BJ (cell line): ENCODE results near the gene MRPL12. TPM values are rescaled to one million over a fixed set of nuclear protein-coding genes. Genes with fewer than 3 reads are reported as not detected.

ENCODE experiments used
- CTCF ChIA-PET: fragments of 350-600 bp; formaldehyde crosslinking; extraction: SDS; loops from one replicate; lab custom pipeline; 2021; ENCODE audit warnings: antibody characterized with exemption, inconsistent platforms; lab: Yijun Ruan, JAX
- POLR2A ChIA-PET: fragments of 300-600 bp; sonication (Branson Sonifier 250); formaldehyde crosslinking; extraction: SDS; loops from one replicate; lab custom pipeline; 2021; ENCODE audit warnings: antibody characterized with exemption; lab: Charles Lee
- DNase-seq: peaks from one replicate; pipeline ENCODE4 v3.0.0-alpha.2; 2011; ENCODE audit warnings: low read depth
- H3K27me3 ChIP-seq: 2 replicates; pipeline ENCODE4 v1.6.0; 2011; ENCODE audit warnings: low read length; ENCODE audit not compliant: control insufficient read depth, insufficient read depth
- H3K36me3 ChIP-seq: 2 replicates; pipeline ENCODE4 v1.5.1; 2011; ENCODE audit warnings: low read length; ENCODE audit not compliant: control insufficient read depth, insufficient read depth
- H3K4me3 ChIP-seq: 2 replicates; pipeline ENCODE4 v1.5.1; 2011; ENCODE audit warnings: low read depth, mild to moderate bottlenecking, control low read depth, low read length
- polyA plus RNA-seq: library from polyadenylated mRNA; depleted of rRNA; stranded (reverse); fragments of >200 nt; gene quantifications from 2 replicates; pipeline ENCODE4 v1.2.3, GENCODE V29; 2011
- TF ChIP-seq, protein P1 (sequence below): IDR thresholded peaks from 2 replicates; pipeline ENCODE4 v1.5.1; 2011; ENCODE audit warnings: low read depth, mild to moderate bottlenecking, control low read depth, inconsistent platforms, low read length, moderate library complexity; ENCODE audit not compliant: insufficient read depth

The MRPL12 gene
- polyA plus RNA-seq, 1 experiment = 63.0 TPM

DNA sequence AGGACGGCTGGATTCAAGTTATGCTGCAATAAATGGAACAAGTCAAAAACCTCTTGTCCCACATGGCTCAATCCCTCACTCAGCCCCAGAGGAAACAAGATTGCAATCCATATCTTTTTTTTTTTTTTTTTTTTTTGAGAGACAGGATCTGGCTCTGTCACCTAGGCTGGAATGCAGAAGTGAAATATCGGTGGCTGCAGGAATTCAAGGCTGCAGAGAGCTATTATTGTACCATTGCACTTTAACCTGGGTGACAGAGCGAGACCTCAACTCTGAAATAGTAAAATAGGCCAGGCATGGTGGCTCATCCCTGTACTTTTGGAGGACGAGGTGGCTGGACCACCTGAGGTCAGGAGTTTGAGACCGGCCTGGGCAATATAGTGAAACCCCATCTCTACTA lies 44.1 kb upstream of the MRPL12 start:
- CTCF ChIA-PET = interaction anchor here (1.0 to 1.8 kb wide), 3 partner anchors 16 to 27 kb away, joined by 3 read pairs; no protein-coding TSS in a partner anchor
- TF ChIP-seq, protein P1, sequence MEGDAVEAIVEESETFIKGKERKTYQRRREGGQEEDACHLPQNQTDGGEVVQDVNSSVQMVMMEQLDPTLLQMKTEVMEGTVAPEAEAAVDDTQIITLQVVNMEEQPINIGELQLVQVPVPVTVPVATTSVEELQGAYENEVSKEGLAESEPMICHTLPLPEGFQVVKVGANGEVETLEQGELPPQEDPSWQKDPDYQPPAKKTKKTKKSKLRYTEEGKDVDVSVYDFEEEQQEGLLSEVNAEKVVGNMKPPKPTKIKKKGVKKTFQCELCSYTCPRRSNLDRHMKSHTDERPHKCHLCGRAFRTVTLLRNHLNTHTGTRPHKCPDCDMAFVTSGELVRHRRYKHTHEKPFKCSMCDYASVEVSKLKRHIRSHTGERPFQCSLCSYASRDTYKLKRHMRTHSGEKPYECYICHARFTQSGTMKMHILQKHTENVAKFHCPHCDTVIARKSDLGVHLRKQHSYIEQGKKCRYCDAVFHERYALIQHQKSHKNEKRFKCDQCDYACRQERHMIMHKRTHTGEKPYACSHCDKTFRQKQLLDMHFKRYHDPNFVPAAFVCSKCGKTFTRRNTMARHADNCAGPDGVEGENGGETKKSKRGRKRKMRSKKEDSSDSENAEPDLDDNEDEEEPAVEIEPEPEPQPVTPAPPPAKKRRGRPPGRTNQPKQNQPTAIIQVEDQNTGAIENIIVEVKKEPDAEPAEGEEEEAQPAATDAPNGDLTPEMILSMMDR = no peak
- POLR2A ChIA-PET = no interaction called here
- H3K4me3 ChIP-seq = no peak overlapping the region
- no peaks in the 10 kb centered on the region for H3K36me3 ChIP-seq
- DNase-seq = no peak
- H3K27me3 ChIP-seq = no peaks in the 10 kb centered on the region

DNA sequence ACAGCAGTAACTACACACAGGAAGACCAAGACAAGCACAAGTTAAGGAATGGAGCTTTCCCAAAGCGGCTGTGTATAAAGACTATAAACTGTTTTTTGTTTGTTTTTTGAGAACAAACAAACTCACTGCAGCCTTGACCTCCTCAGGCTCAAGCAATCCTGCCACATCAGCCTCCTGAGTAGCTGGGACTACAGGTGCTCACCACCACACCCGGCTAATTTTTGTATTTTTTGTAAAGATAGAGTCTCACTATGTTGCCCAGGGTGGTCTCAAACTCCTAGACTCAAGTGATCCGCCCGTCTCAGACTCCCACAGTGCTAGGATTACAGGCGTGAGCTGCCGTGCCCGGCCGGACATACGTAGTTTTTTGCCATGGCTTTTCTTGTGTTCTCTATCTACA lies 42.7 kb upstream of the MRPL12 start:
- CTCF ChIA-PET = interaction anchor here (1.8 kb wide), 1 partner anchor 22 kb away, joined by 3 read pairs; no protein-coding TSS in a partner anchor
- POLR2A ChIA-PET = no interaction called here
- no peak for DNase-seq
- peaks cover 3% of the 10 kb centered on the region for H3K36me3 ChIP-seq
- H3K27me3 ChIP-seq = no peaks in the 10 kb centered on the region
- TF ChIP-seq, protein P1 = no peak
- H3K4me3 ChIP-seq = no peak overlapping the region

DNA sequence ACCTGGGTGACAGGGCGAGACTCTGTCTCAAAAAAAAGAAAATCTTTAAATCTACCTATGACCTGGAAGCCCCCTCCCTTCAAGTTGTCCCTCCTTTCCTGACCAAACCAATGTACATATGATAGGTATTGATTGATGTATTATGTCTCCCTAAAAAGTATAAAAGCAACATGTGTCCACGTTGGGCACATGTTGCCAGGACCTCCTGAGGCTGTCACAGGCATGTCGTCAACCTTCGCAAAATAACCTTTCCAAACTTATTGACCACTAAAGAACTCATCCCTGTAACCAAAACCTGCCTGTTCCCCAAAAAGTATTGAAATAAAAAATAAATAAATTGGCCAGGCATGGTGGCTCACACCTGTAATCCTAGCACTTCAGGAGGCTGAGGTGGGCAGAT lies 41.2 kb upstream of the MRPL12 start:
- Histone ChIP-seq H3K27me3 (no peaks in the 10 kb centered on the region), H3K36me3 (peaks cover 3% of the 10 kb centered on the region), H3K4me3 (no peak overlapping the region)
- ChIA-PET CTCF (no interaction called here), POLR2A (no interaction called here)
- TF ChIP-seq, protein P1 = no peak
- no peak for DNase-seq

DNA sequence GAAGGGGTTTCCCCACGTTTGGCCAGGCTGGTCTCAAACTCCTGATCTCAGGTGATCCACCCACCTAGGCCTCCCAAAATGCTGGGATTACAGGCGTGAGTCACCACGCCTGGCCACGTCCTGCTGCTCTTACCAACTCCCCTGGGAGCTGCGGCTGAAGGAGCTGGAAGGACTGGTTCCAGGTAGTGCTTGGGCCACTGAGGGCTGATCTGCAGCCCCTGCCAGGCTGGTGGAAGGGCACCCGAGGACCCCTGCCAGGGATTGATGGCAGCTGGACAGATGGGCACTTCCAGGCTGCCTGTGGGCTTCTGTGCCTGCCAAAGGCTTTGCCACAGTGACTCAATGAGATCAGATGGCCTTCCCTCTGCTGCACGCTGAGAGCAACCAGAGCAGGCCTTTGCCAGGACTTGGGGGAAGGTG lies 39.1 kb upstream of the MRPL12 start:
- CTCF ChIA-PET = no interaction called here
- TF ChIP-seq, protein P1 = no peak
- Histone ChIP-seq H3K27me3 (no peaks in the 10 kb centered on the region), H3K36me3 (peaks cover 3% of the 10 kb centered on the region), H3K4me3 (no peak overlapping the region)
- POLR2A ChIA-PET = no interaction called here
- no peak for DNase-seq

DNA sequence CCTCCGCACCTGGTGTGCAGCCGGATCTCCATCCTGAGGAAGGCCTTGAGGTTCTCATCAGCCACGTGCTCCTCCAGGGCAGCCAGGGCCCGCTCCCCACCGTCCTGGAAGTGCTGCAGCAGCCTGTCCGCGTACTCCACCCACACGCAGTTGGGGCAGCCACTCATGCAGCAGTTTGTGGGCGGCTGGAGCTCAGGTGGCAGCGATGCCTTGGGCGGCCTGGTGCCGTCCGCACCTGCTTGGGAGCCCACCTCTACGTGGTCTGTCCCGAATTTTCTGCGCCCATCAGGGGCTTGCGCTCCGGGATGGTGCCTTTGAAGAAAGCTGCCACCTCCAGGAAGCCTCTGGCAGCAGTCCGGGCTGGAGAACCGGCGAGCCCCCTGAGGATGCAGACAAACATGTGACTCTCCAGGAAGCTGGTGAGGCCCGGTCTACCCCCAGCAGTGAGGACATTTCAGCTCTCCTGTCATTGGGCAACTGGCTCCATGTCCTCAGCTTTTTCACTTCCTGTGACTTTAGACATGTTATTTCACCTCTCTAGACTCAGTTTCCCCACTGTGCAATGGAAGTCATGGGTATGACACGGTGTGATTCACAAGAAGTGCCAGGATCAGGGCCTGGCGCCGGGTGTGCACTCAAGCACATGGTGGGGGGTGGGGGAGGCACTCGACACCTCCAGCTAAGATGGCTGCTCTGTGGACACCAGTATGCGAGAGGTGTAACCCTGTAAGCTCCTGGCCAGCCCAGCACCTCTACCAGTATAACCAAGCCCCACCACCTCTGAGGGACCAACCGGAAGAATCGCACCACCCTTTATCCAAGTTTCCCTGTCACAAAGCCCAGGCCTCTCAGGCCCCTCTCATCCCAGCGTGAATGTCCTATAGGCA lies 37.7 kb upstream of the MRPL12 start:
- CTCF ChIA-PET = no interaction called here
- no peak for DNase-seq

More for the DNA sequence above, 37.7 kb upstream of the MRPL12 start:
- TF ChIP-seq, protein P1 = no peak
- Histone ChIP-seq H3K36me3 (peaks cover 4% of the 10 kb centered on the region), H3K4me3 (peak overlapping the region; percentile 87), H3K27me3 (no peaks in the 10 kb centered on the region)
- POLR2A ChIA-PET = no interaction called here
